HG03159 (cell line): ENCODE data around the gene MSH5.

Experiments used
- ATAC-seq: cut with Tn5 transposase; IDR thresholded peaks from one replicate; pipeline ENCODE4 v1.9.1; 2021; ENCODE audit warnings: mild to moderate bottlenecking, moderate library complexity; ENCODE audit not compliant: unreplicated experiment

Gene MSH5

GRCh38 chr6:31712296-31712695 is 27.5 kb upstream of the MSH5 start:
- no peak for ATAC-seq

GRCh38 chr6:31713465-31713864 is 26.3 kb upstream of the MSH5 start:
- no peak for ATAC-seq

GRCh38 chr6:31713991-31714684 is 25.7 kb upstream of the MSH5 start:
- no peak for ATAC-seq

GRCh38 chr6:31715022-31715958 is 24.5 kb upstream of the MSH5 start, which contains the start of gene LY6G6D:
Gene LY6G6D, plus strand, starts transcription at chr6:31715348. Its CDS starts 8 bp downstream, at chr6:31715356.
- ATAC-seq = no peak

GRCh38 chr6:31717499-31718222 is 22.1 kb upstream of the MSH5 start:
- ATAC-seq = no peak

GRCh38 chr6:31718265-31718664 is 21.5 kb upstream of the MSH5 start:
- ATAC-seq = no peak

GRCh38 chr6:31719001-31719400 is 20.8 kb upstream of the MSH5 start:
- no peak for ATAC-seq

- ATAC-seq = no peak
These were observed 19.5 kb upstream of the MSH5 start for GRCh38 chr6:31720196-31720770.

GRCh38 chr6:31721351-31722020 is 18.3 kb upstream of the MSH5 start, which contains the start of gene LY6G6C:
Gene LY6G6C, minus strand, starts transcription at chr6:31721746. Its CDS starts 67 bp downstream, at chr6:31721679.
- no peak for ATAC-seq

- ATAC-seq = no peak
These were observed 17.6 kb upstream of the MSH5 start for GRCh38 chr6:31722173-31722572.

GRCh38 chr6:31723245-31723979 is 16.4 kb upstream of the MSH5 start, which contains the start of gene MPIG6B:
Gene MPIG6B, plus strand, starts transcription at chr6:31723373. Its CDS starts 11 bp downstream, at chr6:31723384.
- ATAC-seq = no peak

GRCh38 chr6:31723980-31724691 is 15.7 kb upstream of the MSH5 start:
- no peak for ATAC-seq

GRCh38 chr6:31725502-31726350 is 14.1 kb upstream of the MSH5 start:
- no peak for ATAC-seq

GRCh38 chr6:31727034-31727716 is 12.6 kb upstream of the MSH5 start:
- peak; percentile 52 for ATAC-seq

- no peak for ATAC-seq
These were observed 11.8 kb upstream of the MSH5 start for GRCh38 chr6:31727717-31728671.
